Neural cell (in vitro differentiated cells): ENCODE results near the gene CNTNAP2. TPM values are rescaled to one million over a fixed set of nuclear protein-coding genes. Genes with fewer than 3 reads are reported as not detected.
"Not testable (repeated sequence)": the region's sequence is repeated elsewhere in the genome, so short reads cannot be mapped to it uniquely, and the experiment has no call there.

Source experiments
- H2AFZ ChIP-seq: fragments of 200-600, 300-800 bp; sonication (generic), shearing (Covaris generic); 2 replicates; pipeline ENCODE4 v1.6.0; 2014; ENCODE audit warnings: low read depth, mild to moderate bottlenecking, antibody characterized with exemption, low read length, moderate library complexity
- H3F3A ChIP-seq: fragments of 200-600 bp; shearing (Covaris generic); 2 replicates; pipeline ENCODE4 v1.6.1; 2016; ENCODE audit warnings: mild to moderate bottlenecking, moderate library complexity, mixed read lengths, antibody characterized with exemption, low read length; ENCODE audit not compliant: insufficient read depth, poor library complexity, severe bottlenecking
- H3K27ac ChIP-seq: fragments of 200-600, 300-800 bp; sonication (generic), shearing (Covaris generic); 2 replicates; pipeline ENCODE4 v1.5.1; 2014; ENCODE audit warnings: mild to moderate bottlenecking, low read length, moderate library complexity
- H3K27me3 ChIP-seq: fragments of 300-800, 200-600 bp; sonication (generic), shearing (Covaris generic); 2 replicates; pipeline ENCODE4 v1.6.0; 2014; ENCODE audit warnings: mild to moderate bottlenecking, low read depth, low read length, moderate library complexity; ENCODE audit not compliant: insufficient read depth
- H3K36me3 ChIP-seq: fragments of 300-800, 200-600 bp; sonication (generic), shearing (Covaris generic); 2 replicates; pipeline ENCODE4 v1.5.1; 2014; ENCODE audit warnings: mild to moderate bottlenecking, antibody characterized with exemption, low read length, moderate library complexity; ENCODE audit not compliant: insufficient read depth
- H3K4me2 ChIP-seq: fragments of 300-800, 200-600 bp; sonication (generic), shearing (Covaris generic); 2 replicates; pipeline ENCODE4 v1.6.0; 2014; ENCODE audit warnings: mild to moderate bottlenecking, low read length
- H3K4me3 ChIP-seq: fragments of 300-800, 200-600 bp; sonication (generic), shearing (Covaris generic); 2 replicates; pipeline ENCODE4 v1.5.1; 2014; ENCODE audit warnings: mild to moderate bottlenecking, low read length, moderate library complexity
- H3K79me2 ChIP-seq: fragments of 200-600 bp; shearing (Covaris generic); replicated peaks from 2 replicates; pipeline ENCODE4 v1.6.0; 2014; ENCODE audit warnings: mild to moderate bottlenecking, low read length, moderate library complexity; ENCODE audit not compliant: insufficient read depth
- H3K9ac ChIP-seq: fragments of 300-800, 200-600 bp; sonication (generic), shearing (Covaris generic); 2 replicates; pipeline ENCODE4 v1.6.1; 2016; ENCODE audit warnings: mild to moderate bottlenecking, low read length, mixed read lengths
- H3K9me2 ChIP-seq: fragments of 200-600 bp; shearing (Covaris generic); 2 replicates; pipeline ENCODE4 v1.6.1; 2016; ENCODE audit warnings: mild to moderate bottlenecking, low read length, mixed read lengths; ENCODE audit not compliant: insufficient read depth
- H3K9me3 ChIP-seq: fragments of 200-600, 300-800 bp; sonication (generic), shearing (Covaris generic); 2 replicates; pipeline ENCODE4 v1.6.1; 2016; ENCODE audit warnings: mild to moderate bottlenecking, mixed run types, low read length, moderate library complexity, mixed read lengths
- H4K20me1 ChIP-seq: fragments of 200-600 bp; shearing (Covaris generic); 2 replicates; pipeline ENCODE4 v1.6.1; 2016; ENCODE audit warnings: mild to moderate bottlenecking, mixed run types; ENCODE audit not compliant: insufficient read depth
- EP300 ChIP-seq: fragments of 450-650 bp; conservative IDR thresholded peaks from 2 replicates; pipeline ENCODE4 v1.6.1; 2014; ENCODE audit warnings: antibody characterized with exemption, mild to moderate bottlenecking, moderate library complexity; ENCODE audit not compliant: poor library complexity, severe bottlenecking
- EZH2 ChIP-seq: fragments of 200-600, 300-800 bp; shearing (Covaris generic), sonication (generic); IDR thresholded peaks from 2 replicates; pipeline ENCODE4 v1.6.1; 2014; ENCODE audit warnings: antibody characterized with exemption, low read length, borderline replicate concordance, mild to moderate bottlenecking; ENCODE audit not compliant: insufficient read depth, poor library complexity, severe bottlenecking
- POLR2AphosphoS5 ChIP-seq: IDR thresholded peaks from 2 replicates; pipeline ENCODE4 v1.6.1; 2012
- RAD21 ChIP-seq: fragments of 450-650 bp; conservative IDR thresholded peaks from 2 replicates; pipeline ENCODE4 v1.6.1; 2014; ENCODE audit warnings: antibody characterized with exemption, mild to moderate bottlenecking, moderate library complexity
- SMC3 ChIP-seq: fragments of 450-650 bp; conservative IDR thresholded peaks from 2 replicates; pipeline ENCODE4 v1.6.1; 2014; ENCODE audit warnings: antibody characterized with exemption, mild to moderate bottlenecking, moderate library complexity; ENCODE audit not compliant: poor library complexity
- TAF1 ChIP-seq: IDR thresholded peaks from 2 replicates; pipeline ENCODE4 v1.6.1; 2012; ENCODE audit warnings: low read depth
- polyA plus RNA-seq: library from polyadenylated mRNA; depleted of rRNA; stranded (reverse); fragments of >200 nt; gene quantifications from 2 replicates; pipeline ENCODE4 v1.2.3, GENCODE V29; 2014
- TF ChIP-seq, protein P1 (sequence below): fragments of 450-650 bp; IDR thresholded peaks from 2 replicates; pipeline ENCODE4 v1.5.1; 2014; ENCODE audit warnings: antibody characterized with exemption, mild to moderate bottlenecking, moderate library complexity; ENCODE audit not compliant: poor library complexity, severe bottlenecking
- TF ChIP-seq, protein P2 (sequence below): IDR thresholded peaks from 2 replicates; pipeline ENCODE4 v1.6.1; 2012; ENCODE audit warnings: borderline replicate concordance

CNTNAP2 gene
- polyA plus RNA-seq, 1 donor from 2014 or later, result 276 TPM

DNA sequence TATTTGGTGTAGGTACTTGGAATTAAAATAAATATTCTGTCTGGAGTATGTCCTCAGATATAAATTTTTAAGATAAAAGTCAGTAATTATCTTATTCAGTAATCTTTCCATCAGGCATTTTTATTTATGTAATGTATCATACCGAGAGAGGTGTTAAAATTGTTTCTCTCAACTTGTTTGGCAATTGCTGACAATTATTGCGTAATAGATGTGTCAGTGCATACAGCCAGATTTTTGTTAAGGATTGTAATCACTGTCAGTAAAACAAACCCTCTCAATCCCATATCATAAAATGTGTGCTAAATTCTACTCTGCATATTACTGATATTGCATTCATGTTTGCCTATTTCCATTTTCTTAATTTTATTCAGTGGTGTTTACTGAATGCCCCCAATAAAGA, 69.2 kb downstream of the CNTNAP2 start:
- no peaks in the 10 kb centered on the region for H3K79me2 ChIP-seq
- H3K27ac ChIP-seq, result no peak overlapping the region
- no peaks in the 10 kb centered on the region for H3F3A ChIP-seq
- H3K9ac ChIP-seq, result no peak overlapping the region
- H3K9me2 ChIP-seq, result no peaks in the 10 kb centered on the region
- no peak overlapping the region for H3K4me3 ChIP-seq
- no peaks in the 10 kb centered on the region for H3K36me3 ChIP-seq
- H4K20me1 ChIP-seq, result no peaks in the 10 kb centered on the region
- no peak overlapping the region for H3K4me2 ChIP-seq
- TF ChIP-seq, protein P1, sequence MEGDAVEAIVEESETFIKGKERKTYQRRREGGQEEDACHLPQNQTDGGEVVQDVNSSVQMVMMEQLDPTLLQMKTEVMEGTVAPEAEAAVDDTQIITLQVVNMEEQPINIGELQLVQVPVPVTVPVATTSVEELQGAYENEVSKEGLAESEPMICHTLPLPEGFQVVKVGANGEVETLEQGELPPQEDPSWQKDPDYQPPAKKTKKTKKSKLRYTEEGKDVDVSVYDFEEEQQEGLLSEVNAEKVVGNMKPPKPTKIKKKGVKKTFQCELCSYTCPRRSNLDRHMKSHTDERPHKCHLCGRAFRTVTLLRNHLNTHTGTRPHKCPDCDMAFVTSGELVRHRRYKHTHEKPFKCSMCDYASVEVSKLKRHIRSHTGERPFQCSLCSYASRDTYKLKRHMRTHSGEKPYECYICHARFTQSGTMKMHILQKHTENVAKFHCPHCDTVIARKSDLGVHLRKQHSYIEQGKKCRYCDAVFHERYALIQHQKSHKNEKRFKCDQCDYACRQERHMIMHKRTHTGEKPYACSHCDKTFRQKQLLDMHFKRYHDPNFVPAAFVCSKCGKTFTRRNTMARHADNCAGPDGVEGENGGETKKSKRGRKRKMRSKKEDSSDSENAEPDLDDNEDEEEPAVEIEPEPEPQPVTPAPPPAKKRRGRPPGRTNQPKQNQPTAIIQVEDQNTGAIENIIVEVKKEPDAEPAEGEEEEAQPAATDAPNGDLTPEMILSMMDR, result no peak
- TF ChIP-seq TAF1, result no peak
- H2AFZ ChIP-seq, result no peak overlapping the region
- no peaks in the 10 kb centered on the region for H3K9me3 ChIP-seq
- no peaks in the 10 kb centered on the region for H3K27me3 ChIP-seq

DNA sequence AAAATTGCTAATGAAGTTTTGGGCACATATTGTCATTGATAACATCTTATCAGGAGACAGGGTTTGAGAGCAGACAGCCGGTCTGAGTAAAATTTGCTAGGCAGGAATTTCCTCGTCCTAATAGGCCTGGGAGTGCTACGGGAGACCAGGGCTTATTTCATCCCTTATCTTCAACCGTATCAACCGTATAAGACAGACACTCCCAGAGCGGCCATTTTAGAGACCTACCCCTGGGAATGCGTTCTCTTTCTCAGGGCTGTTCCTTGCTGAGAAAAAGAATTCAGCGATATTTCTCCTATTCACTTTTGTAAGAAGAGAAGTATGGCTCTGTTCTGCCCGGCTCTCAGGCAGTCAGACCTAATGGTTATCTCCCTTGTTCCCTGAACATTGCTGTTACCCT, 74.8 kb downstream of the CNTNAP2 start:
- H3K9me3 ChIP-seq, H3F3A ChIP-seq, H3K4me3 ChIP-seq, H2AFZ ChIP-seq, H3K27ac ChIP-seq, H3K4me2 ChIP-seq, H3K79me2 ChIP-seq, H3K27me3 ChIP-seq, H3K9me2 ChIP-seq, H3K9ac ChIP-seq, H4K20me1 ChIP-seq, H3K36me3 ChIP-seq: not testable (repeated sequence)

DNA sequence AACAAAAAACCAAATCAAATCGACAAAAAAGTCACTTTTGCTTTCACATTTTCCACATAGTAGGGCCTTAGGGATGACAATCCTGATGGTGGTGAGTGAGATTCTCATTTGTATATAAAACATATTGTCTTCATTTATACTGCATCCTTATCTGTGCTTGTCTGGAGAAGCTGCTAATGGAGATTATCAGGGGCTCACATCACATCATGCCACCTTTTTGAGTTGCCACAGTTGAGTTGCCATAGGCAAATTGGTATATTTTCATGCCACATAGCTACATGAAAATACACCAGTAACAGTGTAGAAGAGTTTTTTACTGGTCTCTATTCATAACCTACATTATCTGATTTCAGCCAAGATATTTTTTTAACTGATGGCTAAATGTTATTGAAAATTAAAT, 85.3 kb downstream of the CNTNAP2 start:
- Histone ChIP-seq H3K27me3 (no peaks in the 10 kb centered on the region), H3K36me3 (no peaks in the 10 kb centered on the region), H3K9me2 (no peaks in the 10 kb centered on the region), H3K79me2 (no peaks in the 10 kb centered on the region), H3K4me2 (no peak overlapping the region), H3K9ac (no peak overlapping the region), H3K9me3 (no peaks in the 10 kb centered on the region), H3K4me3 (no peak overlapping the region), H2AFZ (no peak overlapping the region), H3K27ac (no peak overlapping the region), H3F3A (no peaks in the 10 kb centered on the region), H4K20me1 (no peaks in the 10 kb centered on the region)
- TF ChIP-seq EZH2 (no peak), TAF1 (no peak), EP300 (no peak), RAD21 (no peak), SMC3 (no peak), POLR2AphosphoS5 (no peak)
- TF ChIP-seq, protein P1, result no peak
- TF ChIP-seq, protein P2, sequence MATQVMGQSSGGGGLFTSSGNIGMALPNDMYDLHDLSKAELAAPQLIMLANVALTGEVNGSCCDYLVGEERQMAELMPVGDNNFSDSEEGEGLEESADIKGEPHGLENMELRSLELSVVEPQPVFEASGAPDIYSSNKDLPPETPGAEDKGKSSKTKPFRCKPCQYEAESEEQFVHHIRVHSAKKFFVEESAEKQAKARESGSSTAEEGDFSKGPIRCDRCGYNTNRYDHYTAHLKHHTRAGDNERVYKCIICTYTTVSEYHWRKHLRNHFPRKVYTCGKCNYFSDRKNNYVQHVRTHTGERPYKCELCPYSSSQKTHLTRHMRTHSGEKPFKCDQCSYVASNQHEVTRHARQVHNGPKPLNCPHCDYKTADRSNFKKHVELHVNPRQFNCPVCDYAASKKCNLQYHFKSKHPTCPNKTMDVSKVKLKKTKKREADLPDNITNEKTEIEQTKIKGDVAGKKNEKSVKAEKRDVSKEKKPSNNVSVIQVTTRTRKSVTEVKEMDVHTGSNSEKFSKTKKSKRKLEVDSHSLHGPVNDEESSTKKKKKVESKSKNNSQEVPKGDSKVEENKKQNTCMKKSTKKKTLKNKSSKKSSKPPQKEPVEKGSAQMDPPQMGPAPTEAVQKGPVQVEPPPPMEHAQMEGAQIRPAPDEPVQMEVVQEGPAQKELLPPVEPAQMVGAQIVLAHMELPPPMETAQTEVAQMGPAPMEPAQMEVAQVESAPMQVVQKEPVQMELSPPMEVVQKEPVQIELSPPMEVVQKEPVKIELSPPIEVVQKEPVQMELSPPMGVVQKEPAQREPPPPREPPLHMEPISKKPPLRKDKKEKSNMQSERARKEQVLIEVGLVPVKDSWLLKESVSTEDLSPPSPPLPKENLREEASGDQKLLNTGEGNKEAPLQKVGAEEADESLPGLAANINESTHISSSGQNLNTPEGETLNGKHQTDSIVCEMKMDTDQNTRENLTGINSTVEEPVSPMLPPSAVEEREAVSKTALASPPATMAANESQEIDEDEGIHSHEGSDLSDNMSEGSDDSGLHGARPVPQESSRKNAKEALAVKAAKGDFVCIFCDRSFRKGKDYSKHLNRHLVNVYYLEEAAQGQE, result no peak
